GM23248 (cell line): ENCODE data around the gene ADK.

Source experiments
- EZH2 ChIP-seq: fragments of 200-600 bp; sonication (generic); IDR thresholded peaks from 2 replicates; pipeline ENCODE4 v1.6.1; 2018; ENCODE audit warnings: antibody characterized with exemption, mild to moderate bottlenecking; ENCODE audit not compliant: insufficient read depth, poor library complexity, severe bottlenecking
- EZH2phosphoT487 ChIP-seq: fragments of 200-600 bp; sonication (generic); IDR thresholded peaks from 2 replicates; pipeline ENCODE4 v1.6.1; 2018; ENCODE audit warnings: antibody characterized with exemption, moderate library complexity, mild to moderate bottlenecking, low read depth; ENCODE audit not compliant: insufficient read depth

GRCh38 chr10:74272288-74272687, 121.3 kb downstream of the ADK start:
- TF ChIP-seq EZH2phosphoT487, result no peak
- TF ChIP-seq EZH2, result no peak
